ENCODE data around the gene SPIB.
"Not testable (repeated sequence)": the region's sequence is repeated elsewhere in the genome, so short reads cannot be mapped to it uniquely, and the experiment has no call there.

SPIB gene

DNA sequence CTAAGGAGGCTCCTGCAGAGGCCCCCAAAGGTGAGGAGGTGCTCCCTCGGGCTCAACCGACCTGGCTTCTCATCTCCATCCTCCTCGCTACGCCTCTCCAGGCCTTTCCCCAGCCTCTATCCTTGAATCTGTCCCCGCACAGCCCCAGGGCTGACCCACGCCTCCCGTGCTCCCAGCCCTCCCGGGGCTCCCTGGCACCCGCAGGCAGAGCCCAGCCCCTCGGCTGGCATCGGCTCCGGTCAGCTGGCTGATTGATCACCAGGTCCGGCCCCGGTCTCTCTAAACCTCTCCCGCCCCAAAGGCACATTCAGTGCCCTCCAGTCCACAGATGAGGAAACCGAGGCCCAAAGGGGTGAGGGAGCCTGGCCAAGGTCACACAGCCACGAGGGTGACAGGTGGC is 16.5 kb downstream of the SPIB start:
- peaks cover 2 to 16% (median 12%) of the 10 kb centered on the region in 5 donors for H3K4me1 ChIP-seq (ENCODE audit: control insufficient read depth in 5 of 5, insufficient read depth in 5 of 5, low read length in 5 of 5)
- H3K27me3 ChIP-seq (ENCODE audit: control insufficient read depth in 5 of 5, insufficient read depth in 4 of 5, low read length in 5 of 5): peaks cover 8 to 29% (median 22%) of the 10 kb centered on the region in 5 donors
- no peaks in the 10 kb centered on the region for H3K36me3 ChIP-seq (ENCODE audit: control insufficient read depth in 5 of 5, insufficient read depth in 5 of 5, low read length in 5 of 5)
- no peak overlapping the region for H3K9ac ChIP-seq (ENCODE audit: low read length in 5 of 5)
- no peak overlapping the region for H3K4me3 ChIP-seq (ENCODE audit: low read depth in 1 of 5, low read length in 5 of 5)
- H3K27ac ChIP-seq (ENCODE audit: low read depth, low read length): no peak overlapping the region
- H3K9me3 ChIP-seq (ENCODE audit: control insufficient read depth in 5 of 5, low read length in 5 of 5): no peaks in the 10 kb centered on the region

GRCh38 chr19:50435627-50436026 is 16.9 kb downstream of the SPIB start:
- Histone ChIP-seq H3K36me3 (ENCODE audit: control insufficient read depth in 5 of 5, insufficient read depth in 5 of 5, low read length in 5 of 5) (no peaks in the 10 kb centered on the region), H3K4me3 (ENCODE audit: low read depth in 1 of 5, low read length in 5 of 5) (no peak overlapping the region), H3K9ac (ENCODE audit: low read length in 5 of 5) (no peak overlapping the region), H3K4me1 (ENCODE audit: control insufficient read depth in 5 of 5, insufficient read depth in 5 of 5, low read length in 5 of 5) (peaks cover 2 to 15% (median 12%) of the 10 kb centered on the region in 5 donors), H3K27ac (ENCODE audit: low read depth, low read length) (no peak overlapping the region), H3K27me3 (ENCODE audit: control insufficient read depth in 5 of 5, insufficient read depth in 4 of 5, low read length in 5 of 5) (peaks cover 8 to 28% (median 22%) of the 10 kb centered on the region in 5 donors), H3K9me3 (ENCODE audit: control insufficient read depth in 5 of 5, low read length in 5 of 5) (no peaks in the 10 kb centered on the region)

- H3K27ac ChIP-seq (ENCODE audit: low read depth, low read length): no peak overlapping the region
- peaks cover under 1 to 18% (median 14%) of the 10 kb centered on the region in 5 donors for H3K27me3 ChIP-seq (ENCODE audit: control insufficient read depth in 5 of 5, insufficient read depth in 4 of 5, low read length in 5 of 5)
- no peak overlapping the region for H3K9ac ChIP-seq (ENCODE audit: low read length in 5 of 5)
- no peaks in the 10 kb centered on the region for H3K36me3 ChIP-seq (ENCODE audit: control insufficient read depth in 5 of 5, insufficient read depth in 5 of 5, low read length in 5 of 5)
- no peak overlapping the region for H3K4me3 ChIP-seq (ENCODE audit: low read depth in 1 of 5, low read length in 5 of 5)
- H3K9me3 ChIP-seq (ENCODE audit: control insufficient read depth in 5 of 5, low read length in 5 of 5): no peaks in the 10 kb centered on the region
- no peaks in the 10 kb centered on the region for H3K4me1 ChIP-seq (ENCODE audit: control insufficient read depth in 5 of 5, insufficient read depth in 5 of 5, low read length in 5 of 5)
Measured at GRCh38 chr19:50437862-50438449, 19.2 kb downstream of the SPIB start.

GRCh38 chr19:50439130-50439529 is 20.4 kb downstream of the SPIB start:
- not testable (repeated sequence) for H3K36me3 ChIP-seq (ENCODE audit: control insufficient read depth in 5 of 5, insufficient read depth in 5 of 5, low read length in 5 of 5); H3K4me3 ChIP-seq (ENCODE audit: low read depth in 1 of 5, low read length in 5 of 5); H3K9me3 ChIP-seq (ENCODE audit: control insufficient read depth in 5 of 5, low read length in 5 of 5); H3K4me1 ChIP-seq (ENCODE audit: control insufficient read depth in 5 of 5, insufficient read depth in 5 of 5, low read length in 5 of 5); H3K27ac ChIP-seq (ENCODE audit: low read depth, low read length); H3K9ac ChIP-seq (ENCODE audit: low read length in 5 of 5)
- H3K27me3 ChIP-seq (ENCODE audit: control insufficient read depth in 5 of 5, insufficient read depth in 4 of 5, low read length in 5 of 5): peaks cover 0 to 13% (median 5%) of the 10 kb centered on the region in 5 donors

GRCh38 chr19:50444059-50444458 is 25.3 kb downstream of the SPIB start:
- no peaks in the 10 kb centered on the region for H3K4me1 ChIP-seq (ENCODE audit: control insufficient read depth in 5 of 5, insufficient read depth in 5 of 5, low read length in 5 of 5)
- H3K27ac ChIP-seq (ENCODE audit: low read depth, low read length): no peak overlapping the region
- peaks cover 0 to 3% (median under 1%) of the 10 kb centered on the region in 5 donors for H3K27me3 ChIP-seq (ENCODE audit: control insufficient read depth in 5 of 5, insufficient read depth in 4 of 5, low read length in 5 of 5)
- no peaks in the 10 kb centered on the region for H3K36me3 ChIP-seq (ENCODE audit: control insufficient read depth in 5 of 5, insufficient read depth in 5 of 5, low read length in 5 of 5)
- H3K4me3 ChIP-seq (ENCODE audit: low read depth in 1 of 5, low read length in 5 of 5): no peak overlapping the region
- peaks cover 0 to 5% (median 3%) of the 10 kb centered on the region in 5 donors for H3K9me3 ChIP-seq (ENCODE audit: control insufficient read depth in 5 of 5, low read length in 5 of 5)
- H3K9ac ChIP-seq (ENCODE audit: low read length in 5 of 5): no peak overlapping the region

DNA sequence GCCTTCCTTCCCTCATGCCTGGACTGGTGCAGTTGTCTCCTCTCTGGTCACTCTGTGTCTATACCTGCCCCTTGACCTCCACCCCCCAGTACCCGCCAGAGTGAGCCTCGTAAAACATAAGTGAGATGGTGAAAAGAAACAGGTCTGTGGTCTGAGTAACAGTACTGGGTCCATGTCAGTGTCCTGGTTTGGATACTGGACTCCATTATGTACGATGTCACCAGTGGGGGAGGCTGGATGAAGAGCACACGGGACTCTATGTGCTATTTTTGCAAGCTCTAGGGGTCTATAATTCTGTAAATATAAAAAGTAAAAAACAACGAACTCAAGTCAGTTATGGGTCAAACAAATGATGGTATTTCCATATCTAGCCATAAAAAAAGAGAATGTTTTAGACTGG is 28.3 kb downstream of the SPIB start:
- Histone ChIP-seq H3K9me3 (ENCODE audit: control insufficient read depth in 5 of 5, low read length in 5 of 5) (peaks cover 0 to 5% (median 3%) of the 10 kb centered on the region in 5 donors), H3K36me3 (ENCODE audit: control insufficient read depth in 5 of 5, insufficient read depth in 5 of 5, low read length in 5 of 5) (no peaks in the 10 kb centered on the region), H3K4me1 (ENCODE audit: control insufficient read depth in 5 of 5, insufficient read depth in 5 of 5, low read length in 5 of 5) (no peaks in the 10 kb centered on the region), H3K27ac (ENCODE audit: low read depth, low read length) (no peak overlapping the region), H3K9ac (ENCODE audit: low read length in 5 of 5) (no peak overlapping the region), H3K27me3 (ENCODE audit: control insufficient read depth in 5 of 5, insufficient read depth in 4 of 5, low read length in 5 of 5) (peaks cover 8 to 14% (median 12%) of the 10 kb centered on the region in 5 donors), H3K4me3 (ENCODE audit: low read depth in 1 of 5, low read length in 5 of 5) (no peak overlapping the region)

DNA sequence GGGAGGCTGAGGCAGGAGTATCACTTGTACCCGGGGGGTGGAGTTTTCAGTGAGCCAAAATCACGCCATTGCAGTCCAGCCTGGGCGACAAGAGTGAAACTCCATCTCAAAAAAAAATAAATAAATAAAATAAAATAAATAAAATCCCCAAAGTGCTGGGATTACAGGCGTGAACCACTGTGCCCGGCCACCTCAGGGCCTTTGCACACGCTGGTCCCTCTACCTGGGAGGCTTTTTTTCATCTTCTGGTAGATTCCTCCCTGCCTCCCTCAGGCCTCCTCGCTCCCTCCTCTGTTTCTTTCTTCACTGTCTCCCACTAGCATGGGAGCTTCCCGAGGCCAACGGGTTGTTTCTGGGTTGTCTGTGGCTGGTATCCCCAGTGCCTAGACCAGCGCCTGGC is 29.0 kb downstream of the SPIB start:
- H3K27ac ChIP-seq (ENCODE audit: low read depth, low read length): no peak overlapping the region
- no peaks in the 10 kb centered on the region for H3K36me3 ChIP-seq (ENCODE audit: control insufficient read depth in 5 of 5, insufficient read depth in 5 of 5, low read length in 5 of 5)
- H3K27me3 ChIP-seq (ENCODE audit: control insufficient read depth in 5 of 5, insufficient read depth in 4 of 5, low read length in 5 of 5): peaks cover 8 to 14% (median 12%) of the 10 kb centered on the region in 5 donors
- H3K9me3 ChIP-seq (ENCODE audit: control insufficient read depth in 5 of 5, low read length in 5 of 5): peaks cover 0 to 5% (median 3%) of the 10 kb centered on the region in 5 donors
- no peak overlapping the region for H3K9ac ChIP-seq (ENCODE audit: low read length in 5 of 5)
- no peak overlapping the region for H3K4me3 ChIP-seq (ENCODE audit: low read depth in 1 of 5, low read length in 5 of 5)
- no peaks in the 10 kb centered on the region for H3K4me1 ChIP-seq (ENCODE audit: control insufficient read depth in 5 of 5, insufficient read depth in 5 of 5, low read length in 5 of 5)

- H3K27me3 ChIP-seq (ENCODE audit: control insufficient read depth in 5 of 5, insufficient read depth in 4 of 5, low read length in 5 of 5): peaks cover 8 to 14% (median 12%) of the 10 kb centered on the region in 5 donors
- no peaks in the 10 kb centered on the region for H3K36me3 ChIP-seq (ENCODE audit: control insufficient read depth in 5 of 5, insufficient read depth in 5 of 5, low read length in 5 of 5)
- no peak overlapping the region for H3K9ac ChIP-seq (ENCODE audit: low read length in 5 of 5)
- H3K4me1 ChIP-seq (ENCODE audit: control insufficient read depth in 5 of 5, insufficient read depth in 5 of 5, low read length in 5 of 5): no peaks in the 10 kb centered on the region
- no peak overlapping the region for H3K4me3 ChIP-seq (ENCODE audit: low read depth in 1 of 5, low read length in 5 of 5)
- peaks cover 0 to 5% (median 3%) of the 10 kb centered on the region in 5 donors for H3K9me3 ChIP-seq (ENCODE audit: control insufficient read depth in 5 of 5, low read length in 5 of 5)
- no peak overlapping the region for H3K27ac ChIP-seq (ENCODE audit: low read depth, low read length)
Measured at GRCh38 chr19:50449236-50449899, 30.6 kb downstream of the SPIB start.

GRCh38 chr19:50450369-50451222 is 31.9 kb downstream of the SPIB start:
- H3K36me3 ChIP-seq (ENCODE audit: control insufficient read depth in 5 of 5, insufficient read depth in 5 of 5, low read length in 5 of 5): no peaks in the 10 kb centered on the region
- no peak overlapping the region for H3K27ac ChIP-seq (ENCODE audit: low read depth, low read length)
- H3K4me3 ChIP-seq (ENCODE audit: low read depth in 1 of 5, low read length in 5 of 5): no peak overlapping the region
- H3K9me3 ChIP-seq (ENCODE audit: control insufficient read depth in 5 of 5, low read length in 5 of 5): peaks cover 0 to 5% (median 3%) of the 10 kb centered on the region in 5 donors
- H3K27me3 ChIP-seq (ENCODE audit: control insufficient read depth in 5 of 5, insufficient read depth in 4 of 5, low read length in 5 of 5): peaks cover 8 to 15% (median 12%) of the 10 kb centered on the region in 5 donors
- H3K4me1 ChIP-seq (ENCODE audit: control insufficient read depth in 5 of 5, insufficient read depth in 5 of 5, low read length in 5 of 5): no peaks in the 10 kb centered on the region
- no peak overlapping the region for H3K9ac ChIP-seq (ENCODE audit: low read length in 5 of 5)

DNA sequence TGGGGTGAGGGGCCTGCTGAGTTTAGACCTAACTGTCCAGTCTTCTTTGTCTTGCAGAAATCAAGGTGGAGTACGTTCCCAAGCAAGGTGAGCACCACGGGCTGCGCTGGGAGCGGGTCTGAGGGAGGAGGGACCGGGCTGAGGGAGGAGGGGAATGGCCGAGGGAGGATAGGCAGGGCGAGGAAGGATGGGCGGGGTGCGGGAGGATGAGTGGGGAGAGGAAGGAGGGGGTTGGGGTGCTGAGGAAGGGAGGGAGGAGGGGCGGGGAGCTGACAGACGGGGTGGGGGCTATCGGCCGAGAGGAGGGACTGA is 32.4 kb downstream of the SPIB start:
- no peaks in the 10 kb centered on the region for H3K4me1 ChIP-seq (ENCODE audit: control insufficient read depth in 5 of 5, insufficient read depth in 5 of 5, low read length in 5 of 5)
- H3K4me3 ChIP-seq (ENCODE audit: low read depth in 1 of 5, low read length in 5 of 5): no peak overlapping the region
- H3K27ac ChIP-seq (ENCODE audit: low read depth, low read length): no peak overlapping the region
- no peak overlapping the region for H3K9ac ChIP-seq (ENCODE audit: low read length in 5 of 5)
- H3K36me3 ChIP-seq (ENCODE audit: control insufficient read depth in 5 of 5, insufficient read depth in 5 of 5, low read length in 5 of 5): no peaks in the 10 kb centered on the region
- peaks cover 0 to 5% (median 3%) of the 10 kb centered on the region in 5 donors for H3K9me3 ChIP-seq (ENCODE audit: control insufficient read depth in 5 of 5, low read length in 5 of 5)
- H3K27me3 ChIP-seq (ENCODE audit: control insufficient read depth in 5 of 5, insufficient read depth in 4 of 5, low read length in 5 of 5): peaks cover 8 to 15% (median 9%) of the 10 kb centered on the region in 5 donors
